Hematopoietic multipotent progenitor cell treated with erythropoietin and hydrocortisone succinate and interleukin-3 and kit ligand, for 15 days (in vitro differentiated cells): Measurements from ENCODE around the gene EPHB3.

Source experiments
- DNase-seq: peaks from one replicate; pipeline ENCODE4 v3.0.0-alpha.2; 2015; ENCODE audit warnings: low spot score

Gene EPHB3

DNA sequence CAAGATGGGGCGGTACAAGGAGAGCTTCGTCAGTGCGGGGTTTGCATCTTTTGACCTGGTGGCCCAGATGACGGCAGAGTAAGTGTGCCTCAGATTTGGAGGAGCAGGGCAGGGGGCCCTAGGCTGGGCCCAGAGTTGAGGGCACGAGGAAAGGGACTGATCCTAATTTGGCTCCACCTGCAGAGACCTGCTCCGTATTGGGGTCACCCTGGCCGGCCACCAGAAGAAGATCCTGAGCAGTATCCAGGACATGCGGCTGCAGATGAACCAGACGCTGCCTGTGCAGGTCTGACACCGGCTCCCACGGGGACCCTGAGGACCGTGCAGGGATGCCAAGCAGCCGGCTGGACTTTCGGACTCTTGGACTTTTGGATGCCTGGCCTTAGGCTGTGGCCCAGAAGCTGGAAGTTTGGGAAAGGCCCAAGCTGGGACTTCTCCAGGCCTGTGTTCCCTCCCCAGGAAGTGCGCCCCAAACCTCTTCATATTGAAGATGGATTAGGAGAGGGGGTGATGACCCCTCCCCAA, 19.8 kb downstream of the EPHB3 start:
- no peak for DNase-seq

DNA sequence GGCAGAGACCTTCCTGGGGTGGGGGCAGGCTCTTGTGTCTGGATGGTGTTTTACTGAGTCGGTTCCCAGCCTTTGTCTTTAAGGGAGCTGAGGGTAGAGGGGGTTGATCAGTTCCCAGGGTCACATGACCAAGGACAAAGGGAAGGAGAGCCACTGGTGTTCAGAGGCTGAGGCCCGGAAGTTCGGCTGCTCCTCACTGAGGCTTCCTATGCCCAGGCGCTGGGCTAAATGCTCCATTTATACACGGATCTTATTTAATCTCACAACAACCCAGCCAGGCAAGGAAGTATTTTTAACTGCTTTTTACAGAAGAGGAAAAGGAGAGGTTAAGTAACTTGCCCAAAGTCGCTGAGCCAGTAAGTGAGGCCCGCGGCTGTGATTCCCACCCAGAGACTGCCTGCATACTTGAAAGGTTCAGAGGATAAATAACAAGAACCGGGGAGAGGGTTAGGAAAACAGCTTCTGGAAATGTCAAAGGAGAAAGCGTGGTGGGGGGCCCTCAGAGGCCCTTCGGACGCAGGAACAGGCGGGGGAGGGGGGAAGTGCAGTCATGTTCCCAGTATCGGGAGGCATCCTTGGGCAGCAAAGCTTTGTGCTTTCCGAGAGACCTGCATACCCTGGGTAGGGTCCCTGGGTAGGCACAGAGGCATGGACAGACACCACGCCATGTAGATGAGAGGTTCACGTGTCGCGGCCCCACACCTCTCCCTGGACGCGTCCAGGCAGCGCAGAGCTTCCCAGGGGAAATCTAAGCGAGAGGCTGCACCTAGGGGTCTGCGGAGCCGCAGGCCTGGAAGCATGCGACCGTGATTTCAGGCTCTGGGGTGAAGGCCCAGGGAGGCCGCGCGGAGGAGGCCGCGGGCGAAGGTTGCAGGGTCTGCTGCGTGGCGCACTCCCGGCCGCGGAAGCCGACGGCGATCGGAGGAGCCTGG, 21.3 kb downstream of the EPHB3 start:
- no peak for DNase-seq

DNA sequence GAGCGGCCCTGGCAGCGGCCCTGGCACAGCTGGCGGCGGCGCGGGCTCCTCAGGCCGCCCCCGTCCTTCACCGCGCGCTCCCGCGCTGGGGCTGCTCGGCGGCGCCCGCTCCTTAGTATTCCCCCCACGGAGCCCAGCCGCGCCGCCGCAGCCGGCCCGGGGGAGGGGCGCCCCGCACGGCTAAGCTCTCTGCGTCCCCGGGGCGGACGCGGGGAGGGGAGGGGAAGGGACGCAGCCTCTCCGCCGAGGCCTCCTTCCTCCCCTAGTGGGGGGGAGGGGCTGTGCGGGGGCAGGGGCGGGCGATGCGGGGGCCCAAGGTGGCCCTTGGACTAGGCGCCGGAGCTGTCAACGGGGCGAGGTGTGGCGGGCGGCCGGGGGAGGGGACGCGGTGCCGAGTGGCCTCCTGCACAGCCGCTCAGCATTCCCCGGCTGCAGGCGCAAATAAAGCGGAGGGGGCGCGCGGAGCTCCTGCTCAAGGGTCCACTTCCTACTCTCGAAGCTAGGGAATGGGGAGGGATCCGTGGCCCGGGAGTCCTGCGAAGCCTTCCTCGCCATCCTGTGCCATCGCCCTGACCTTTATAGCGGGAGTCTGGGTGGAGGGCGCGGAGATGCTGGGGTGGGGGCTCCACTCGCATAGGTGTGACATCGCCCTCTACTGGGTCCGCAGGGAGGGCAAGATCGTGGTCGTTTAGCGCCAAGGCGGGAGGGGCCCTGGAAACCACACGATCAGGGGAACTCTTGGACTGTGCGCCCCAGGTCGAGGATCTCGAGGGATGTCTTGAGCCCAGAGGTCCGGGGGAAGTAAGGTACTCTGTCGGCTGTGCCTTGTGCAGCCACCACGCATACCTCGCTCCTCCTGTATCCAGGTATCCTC, 22.2 kb downstream of the EPHB3 start:
- DNase-seq, result no peak

DNA sequence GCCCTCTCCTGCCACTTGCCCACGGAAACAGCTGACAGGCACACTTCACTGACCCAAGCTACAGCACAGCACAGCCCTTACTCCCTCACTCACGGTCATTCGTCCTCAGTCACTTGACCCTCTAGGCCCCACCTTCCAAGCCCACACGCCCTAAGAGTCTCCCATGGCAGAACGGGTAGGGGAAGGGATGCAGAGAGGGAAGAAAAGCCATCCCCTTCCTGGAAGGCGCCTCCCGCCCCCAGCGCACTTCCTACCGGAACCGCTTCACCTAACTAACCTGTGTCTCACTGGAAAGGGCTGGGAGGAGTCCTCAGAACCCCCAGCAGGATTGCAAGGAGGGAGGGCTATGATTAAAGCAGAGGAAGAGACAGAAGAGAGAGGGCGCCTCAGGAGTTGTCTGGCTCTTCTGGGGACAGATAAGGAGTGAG, 22.9 kb downstream of the EPHB3 start:
- DNase-seq, result no peak

GRCh38 chr3:184585545-184585944, 24.0 kb downstream of the EPHB3 start:
- DNase-seq, result no peak

- DNase-seq, result no peak
Measured at GRCh38 chr3:184586851-184587250, 25.3 kb downstream of the EPHB3 start.

DNA sequence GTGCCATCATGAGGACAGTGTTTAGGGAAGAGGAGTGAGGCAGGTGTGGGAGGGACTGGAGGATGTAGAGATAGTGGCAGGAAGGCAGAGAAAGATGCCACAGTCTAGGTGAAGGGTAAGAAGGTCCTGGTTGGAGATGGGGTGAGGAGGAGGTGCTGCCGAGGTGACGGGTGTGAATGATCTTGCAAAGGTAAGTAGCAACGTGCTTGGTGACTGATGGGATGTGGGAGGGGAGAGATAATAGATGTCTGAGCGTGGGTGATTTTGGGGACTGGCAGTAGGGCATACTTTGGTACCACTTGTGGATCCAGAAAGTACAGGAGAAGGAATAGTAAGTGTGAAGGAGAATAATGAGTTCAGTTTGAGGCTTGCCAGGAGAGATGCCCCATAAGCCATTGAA, 27.2 kb downstream of the EPHB3 start:
- no peak for DNase-seq

- DNase-seq, result no peak
Measured at GRCh38 chr3:184590795-184591194, 29.2 kb downstream of the EPHB3 start.

DNA sequence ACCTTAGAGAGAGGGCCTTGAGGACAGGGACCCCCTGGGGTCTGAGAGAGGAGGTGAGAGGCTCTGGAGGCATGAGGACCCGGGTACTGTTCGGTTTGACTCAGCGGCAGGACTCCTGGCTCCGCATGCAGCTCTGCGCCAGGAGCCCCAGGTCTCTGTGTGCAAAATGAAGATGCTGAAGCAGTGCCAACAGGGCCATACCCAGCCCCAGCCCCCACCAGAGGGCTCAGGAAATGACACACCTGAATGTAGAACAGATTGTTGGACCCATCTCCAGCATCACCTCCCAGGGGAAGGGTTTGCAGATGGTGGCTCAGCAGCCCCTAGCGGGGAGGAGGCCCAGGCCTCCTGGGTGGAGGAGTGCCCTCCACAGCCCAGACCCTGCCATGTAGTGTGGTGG, 30.2 kb downstream of the EPHB3 start:
- no peak for DNase-seq

GRCh38 chr3:184592371-184593219, 31.0 kb downstream of the EPHB3 start:
- no peak for DNase-seq

- no peak for DNase-seq
Measured at GRCh38 chr3:184593220-184593927, 31.8 kb downstream of the EPHB3 start.

DNA sequence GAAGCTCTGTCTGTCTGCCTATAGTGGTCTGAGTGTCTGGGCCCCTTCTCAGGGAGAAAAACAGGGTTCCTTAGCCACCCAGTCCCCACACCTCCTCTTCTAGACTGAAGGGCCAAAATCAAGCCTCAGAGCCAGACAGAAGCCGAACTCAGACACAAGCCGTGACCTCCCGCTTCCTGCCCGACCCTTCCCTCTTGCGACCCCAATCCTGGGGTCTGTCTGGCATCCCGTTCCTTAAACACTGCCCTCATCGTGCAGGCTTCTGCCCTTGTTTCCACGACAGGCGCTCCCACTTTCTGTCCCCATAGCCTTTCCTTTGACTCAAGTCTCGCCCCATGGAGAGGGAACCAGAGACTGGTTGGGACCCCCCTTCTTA, 32.3 kb downstream of the EPHB3 start:
- no peak for DNase-seq

DNA sequence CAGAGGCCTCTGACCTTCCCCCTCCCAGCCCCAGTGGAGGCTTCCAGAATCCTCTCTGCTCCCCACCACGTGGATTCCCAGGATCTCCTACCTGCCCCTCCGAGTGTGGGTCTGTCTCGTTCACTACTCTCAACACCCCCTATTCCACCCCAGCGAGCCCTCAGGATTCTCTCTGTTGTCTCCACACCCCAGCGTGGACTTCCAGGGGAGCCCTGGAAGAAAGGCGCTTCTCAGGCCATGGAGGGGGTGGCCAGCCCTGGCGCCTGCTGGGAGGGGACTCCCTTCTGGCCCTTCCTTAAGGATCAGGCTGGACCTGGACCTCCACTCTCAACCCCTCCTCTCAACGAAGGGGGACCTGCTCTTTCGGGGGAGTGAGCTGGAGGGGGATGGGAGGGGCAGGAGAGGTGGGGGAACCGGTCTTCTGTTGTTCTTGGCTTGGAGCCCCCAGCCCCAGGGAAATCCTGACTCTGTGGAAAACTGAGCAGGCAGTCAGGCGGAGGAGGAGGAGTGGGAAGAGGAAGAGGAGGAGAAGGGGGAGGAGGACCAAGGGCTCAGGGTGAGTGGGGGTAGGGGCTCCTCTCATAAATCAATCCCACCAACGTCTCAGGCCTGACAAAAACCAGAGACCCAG, 32.9 kb downstream of the EPHB3 start:
- no peak for DNase-seq

DNA sequence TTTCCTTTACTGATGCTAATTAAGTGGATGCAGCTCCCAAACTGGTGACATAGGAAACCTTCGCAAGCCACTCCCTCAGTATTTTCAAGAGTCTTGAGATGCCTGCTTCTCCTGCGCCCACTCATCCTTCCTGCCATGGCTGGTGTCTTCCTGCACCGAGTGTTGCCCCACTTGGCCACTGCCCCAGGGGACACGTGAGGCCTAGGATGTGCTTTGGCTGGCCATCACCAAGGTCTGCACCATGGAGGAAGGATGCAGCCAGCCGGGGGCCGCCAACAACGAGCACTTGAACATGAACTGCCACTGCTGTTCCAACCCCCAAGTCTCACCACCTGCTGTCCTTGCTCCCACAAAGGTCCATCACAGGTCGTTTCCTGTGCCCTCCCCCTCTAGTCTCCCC, 34.1 kb downstream of the EPHB3 start:
- DNase-seq, result no peak

DNA sequence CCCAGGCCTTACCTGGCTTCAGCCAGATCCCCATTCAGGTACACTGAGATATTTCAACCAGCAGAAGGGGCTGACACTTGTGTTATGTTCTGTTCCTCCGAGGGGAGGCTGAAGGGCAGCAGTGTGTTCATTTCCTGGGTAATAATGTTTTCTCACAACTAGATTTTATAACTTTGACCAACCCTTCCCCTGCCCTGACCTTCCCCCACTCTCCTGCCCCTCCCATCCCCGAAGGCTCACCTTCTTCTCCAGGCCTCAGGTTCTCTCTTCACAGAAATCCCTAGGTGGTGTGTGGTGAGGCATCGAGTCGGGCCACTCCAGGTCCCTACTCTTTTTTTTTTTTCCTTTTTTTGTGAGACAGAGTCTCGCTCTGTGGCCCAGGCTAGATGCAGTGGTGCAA, 34.6 kb downstream of the EPHB3 start:
- no peak for DNase-seq

DNA sequence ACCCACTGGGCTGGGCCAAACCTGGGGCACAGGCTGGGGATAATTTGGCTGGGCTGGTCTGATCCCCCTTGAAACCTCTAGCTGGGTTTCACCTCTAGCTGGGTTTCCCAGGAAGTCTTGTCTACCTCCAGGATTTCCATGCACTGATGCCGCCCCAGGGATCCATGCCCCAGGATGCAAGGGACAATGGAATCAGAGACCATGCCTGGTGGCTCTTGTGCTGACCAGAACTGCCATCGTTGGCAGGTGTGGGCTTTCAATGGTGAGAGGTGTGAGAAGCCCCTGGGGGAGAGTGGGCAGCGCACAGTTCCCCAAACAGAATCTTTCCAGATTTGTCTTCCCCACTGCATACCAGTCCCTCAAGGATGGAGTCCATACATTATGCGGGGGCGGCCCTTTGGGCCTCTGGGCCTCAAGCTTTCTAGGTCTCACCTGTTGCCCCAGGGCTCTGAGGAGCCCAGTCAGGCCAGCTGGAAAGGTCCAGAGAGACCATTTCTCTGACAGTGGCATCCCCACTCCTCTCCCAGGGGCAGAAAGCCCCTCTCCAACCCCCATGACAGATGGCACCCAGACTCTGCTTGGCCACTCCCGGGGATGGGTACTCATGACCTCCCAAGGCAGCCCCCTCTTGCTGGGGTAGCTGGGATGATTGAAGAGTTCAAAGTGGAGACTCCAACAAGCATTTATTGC, 35.4 kb downstream of the EPHB3 start:
- no peak for DNase-seq

GRCh38 chr3:184597829-184598573, 36.4 kb downstream of the EPHB3 start:
- DNase-seq, result no peak

DNA sequence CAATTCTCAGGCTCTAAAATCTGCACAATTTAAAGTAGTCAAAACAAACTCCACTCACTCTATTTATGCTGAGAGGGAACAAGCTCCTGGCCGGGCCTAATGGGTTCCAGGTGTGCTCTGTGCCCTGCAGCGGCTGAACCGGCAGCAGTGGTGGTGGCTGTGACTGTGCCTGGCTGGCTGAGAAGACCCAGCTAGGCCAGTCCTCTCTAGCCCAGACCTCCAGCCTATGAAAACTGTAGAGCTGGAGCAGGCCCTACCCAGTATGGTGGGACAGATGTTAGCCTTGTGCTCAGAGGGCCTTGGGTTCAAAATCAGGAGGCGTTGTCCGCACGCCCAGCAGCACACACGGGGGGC, 37.0 kb downstream of the EPHB3 start:
- DNase-seq, result no peak

- DNase-seq, result no peak
Measured at GRCh38 chr3:184599143-184599542, 37.6 kb downstream of the EPHB3 start.
